Measurements from ENCODE around the gene CLCN4.

Gene CLCN4

GRCh38 chrX:10166731-10167151 lies 10.0 kb downstream of the CLCN4 start:
- TF ChIP-seq GATA2 (IDR thresholded peaks at IDR 0.05; ENCODE audit: low read depth, low read length): no peak
- TF ChIP-seq GATA3 (IDR thresholded peaks at IDR 0.05; ENCODE audit: low read depth, low read length): no peak

GRCh38 chrX:10167573-10167972 lies 10.8 kb downstream of the CLCN4 start:
- TF ChIP-seq GATA2 (IDR thresholded peaks at IDR 0.05; ENCODE audit: low read depth, low read length) (no peak), GATA3 (IDR thresholded peaks at IDR 0.05; ENCODE audit: low read depth, low read length) (no peak)

GRCh38 chrX:10168226-10168625 lies 11.5 kb downstream of the CLCN4 start:
- TF ChIP-seq GATA3 (IDR thresholded peaks at IDR 0.05; ENCODE audit: low read depth, low read length) (no peak), GATA2 (IDR thresholded peaks at IDR 0.05; ENCODE audit: low read depth, low read length) (no peak)

DNA sequence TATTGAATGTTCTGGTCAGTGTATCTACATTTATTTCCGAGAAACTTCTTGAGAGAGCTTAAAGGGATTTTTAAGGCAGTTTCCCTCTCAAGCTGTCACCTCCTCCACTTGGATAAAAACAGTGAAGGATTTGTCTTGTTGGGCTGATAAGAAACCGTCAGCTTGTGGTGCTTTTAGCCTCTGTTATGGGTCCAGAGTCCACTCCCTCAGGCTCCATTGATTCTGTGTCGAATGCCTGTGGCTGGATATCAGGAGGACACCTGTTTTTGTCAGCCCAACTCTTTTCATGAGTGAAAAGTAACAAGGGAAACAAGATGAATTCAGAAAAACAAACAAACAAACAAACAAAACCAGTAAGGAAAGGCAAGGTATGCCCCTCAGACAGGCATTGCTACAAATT lies 12.4 kb downstream of the CLCN4 start:
- TF ChIP-seq GATA3 (IDR thresholded peaks at IDR 0.05; ENCODE audit: low read depth, low read length): no peak
- TF ChIP-seq GATA2 (IDR thresholded peaks at IDR 0.05; ENCODE audit: low read depth, low read length): no peak

- TF ChIP-seq GATA3 (IDR thresholded peaks at IDR 0.05; ENCODE audit: low read depth, low read length): no peak
- no peak for TF ChIP-seq GATA2 (IDR thresholded peaks at IDR 0.05; ENCODE audit: low read depth, low read length)
Observed at GRCh38 chrX:10171249-10171648, 14.5 kb downstream of the CLCN4 start.

- TF ChIP-seq GATA2 (IDR thresholded peaks at IDR 0.05; ENCODE audit: low read depth, low read length): no peak
- TF ChIP-seq GATA3 (IDR thresholded peaks at IDR 0.05; ENCODE audit: low read depth, low read length): no peak
Observed at GRCh38 chrX:10172877-10173276, 16.1 kb downstream of the CLCN4 start.

- no peak for TF ChIP-seq GATA2 (IDR thresholded peaks at IDR 0.05; ENCODE audit: low read depth, low read length)
- no peak for TF ChIP-seq GATA3 (IDR thresholded peaks at IDR 0.05; ENCODE audit: low read depth, low read length)
Observed at GRCh38 chrX:10173331-10173900, 16.6 kb downstream of the CLCN4 start.

- TF ChIP-seq GATA3 (IDR thresholded peaks at IDR 0.05; ENCODE audit: low read depth, low read length) (no peak), GATA2 (IDR thresholded peaks at IDR 0.05; ENCODE audit: low read depth, low read length) (no peak)
Observed at GRCh38 chrX:10174051-10174450, 17.3 kb downstream of the CLCN4 start.

DNA sequence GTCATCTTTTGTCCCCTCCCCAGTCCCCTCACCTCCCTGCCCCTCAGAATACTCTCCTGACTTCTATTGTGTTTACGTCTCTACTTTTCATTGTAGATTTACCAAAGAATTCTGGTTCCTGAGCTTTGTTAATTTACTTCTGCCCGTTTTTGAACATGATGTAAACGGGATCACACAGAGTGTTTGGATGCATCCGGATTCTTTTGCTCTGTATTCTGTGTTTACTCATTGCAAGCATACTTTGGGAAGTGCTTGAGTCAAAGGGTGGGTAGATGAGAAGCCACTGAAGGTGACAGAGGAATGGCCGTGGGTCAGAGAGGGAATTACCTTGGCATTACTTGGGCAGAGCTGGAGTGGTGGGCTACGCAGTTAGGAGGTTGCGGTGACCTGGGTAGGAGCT lies 18.0 kb downstream of the CLCN4 start:
- TF ChIP-seq GATA3 (IDR thresholded peaks at IDR 0.05; ENCODE audit: low read depth, low read length) (no peak), GATA2 (IDR thresholded peaks at IDR 0.05; ENCODE audit: low read depth, low read length) (no peak)

- no peak for TF ChIP-seq GATA3 (IDR thresholded peaks at IDR 0.05; ENCODE audit: low read depth, low read length)
- no peak for TF ChIP-seq GATA2 (IDR thresholded peaks at IDR 0.05; ENCODE audit: low read depth, low read length)
Observed at GRCh38 chrX:10175319-10175871, 18.6 kb downstream of the CLCN4 start.

- TF ChIP-seq GATA2 (IDR thresholded peaks at IDR 0.05; ENCODE audit: low read depth, low read length): no peak
- no peak for TF ChIP-seq GATA3 (IDR thresholded peaks at IDR 0.05; ENCODE audit: low read depth, low read length)
Observed at GRCh38 chrX:10176121-10177003, 19.6 kb downstream of the CLCN4 start.

DNA sequence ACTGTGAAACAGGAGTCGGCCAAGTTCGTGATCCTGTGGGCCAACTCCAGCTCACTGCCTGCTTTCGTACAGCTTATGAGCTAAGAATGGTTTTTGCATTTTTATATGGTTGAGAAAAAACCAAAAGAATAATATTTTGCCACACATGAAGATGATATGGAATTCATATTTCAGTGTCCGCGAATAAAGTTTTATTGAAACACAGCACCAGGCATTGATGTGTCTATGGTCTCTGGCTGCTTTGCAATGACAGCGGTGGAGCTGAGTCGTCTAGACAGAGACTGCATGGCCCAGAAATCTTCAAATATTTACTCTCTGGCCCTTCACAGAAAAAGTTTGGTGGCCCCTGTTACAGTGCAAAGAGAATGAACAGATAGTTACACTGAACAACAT lies 20.2 kb downstream of the CLCN4 start:
- TF ChIP-seq GATA2 (IDR thresholded peaks at IDR 0.05; ENCODE audit: low read depth, low read length): no peak
- TF ChIP-seq GATA3 (IDR thresholded peaks at IDR 0.05; ENCODE audit: low read depth, low read length): no peak

GRCh38 chrX:10177601-10178000 lies 20.8 kb downstream of the CLCN4 start:
- TF ChIP-seq GATA2 (IDR thresholded peaks at IDR 0.05; ENCODE audit: low read depth, low read length) (no peak), GATA3 (IDR thresholded peaks at IDR 0.05; ENCODE audit: low read depth, low read length) (no peak)

DNA sequence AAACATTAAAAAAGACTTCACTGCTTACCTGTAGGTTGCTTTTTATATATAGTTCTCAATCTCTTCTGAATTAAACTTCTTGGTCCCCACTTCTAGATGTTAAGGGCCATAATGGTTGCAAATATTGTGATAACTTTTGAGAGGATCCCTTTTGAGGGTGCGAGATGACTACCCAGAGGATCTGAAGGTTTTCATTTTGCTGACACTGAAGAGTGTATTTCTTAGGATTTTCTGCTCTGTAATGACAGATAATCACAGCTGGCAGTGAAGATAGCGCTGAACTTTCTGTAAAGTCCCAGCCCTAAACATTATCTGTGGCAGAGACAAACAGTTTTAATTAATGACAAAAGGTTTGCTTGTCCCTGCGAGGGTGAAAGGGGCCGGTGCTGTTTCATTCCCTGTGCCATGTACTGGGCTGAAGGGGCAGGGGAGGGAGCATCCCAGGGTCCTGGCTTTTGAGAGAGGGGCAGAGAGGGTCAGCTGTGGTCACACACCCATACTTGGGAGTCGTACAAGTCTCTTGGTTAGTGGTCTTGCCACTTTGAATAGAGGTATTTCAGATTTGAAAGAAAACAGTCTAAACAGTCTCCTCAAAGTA lies 22.2 kb downstream of the CLCN4 start:
- TF ChIP-seq GATA2 (IDR thresholded peaks at IDR 0.05; ENCODE audit: low read depth, low read length): no peak
- TF ChIP-seq GATA3 (IDR thresholded peaks at IDR 0.05; ENCODE audit: low read depth, low read length): no peak
